Stimulated activated CD8-positive, alpha-beta memory T cell treated with anti-CD3 and anti-CD28 coated beads, Interleukin-7, amount 100 ng/mL, for 24 hours (primary cell): Measurements from ENCODE around the gene NKX2-3.

Experiments
- DNase-seq: peaks from one replicate; pipeline ENCODE4 v3.0.0-alpha.2; 2020; ENCODE audit warnings: low read depth

Gene NKX2-3

GRCh38 chr10:99526861-99527504 is 5.8 kb upstream of the NKX2-3 start:
- no peak for DNase-seq

- DNase-seq: no peak
These were observed 4.9 kb upstream of the NKX2-3 start for GRCh38 chr10:99527526-99528493.

- no peak for DNase-seq
These were observed 4.0 kb upstream of the NKX2-3 start for GRCh38 chr10:99528494-99529441.

GRCh38 chr10:99529591-99530107 is 3.1 kb upstream of the NKX2-3 start:
- DNase-seq: no peak

GRCh38 chr10:99530108-99531025 is 2.4 kb upstream of the NKX2-3 start:
- DNase-seq: no peak

- no peak for DNase-seq
These were observed 1.6 kb upstream of the NKX2-3 start for GRCh38 chr10:99531026-99531695.

- no peak for DNase-seq
These were observed 797 bp upstream of the NKX2-3 start for GRCh38 chr10:99531696-99532593.

GRCh38 chr10:99533496-99534449 is 1.0 kb downstream of the NKX2-3 start:
- no peak for DNase-seq

- no peak for DNase-seq
These were observed 1.8 kb downstream of the NKX2-3 start for GRCh38 chr10:99534450-99534938.

- no peak for DNase-seq
These were observed 2.4 kb downstream of the NKX2-3 start for GRCh38 chr10:99534939-99535763.

GRCh38 chr10:99535764-99536337 is 3.1 kb downstream of the NKX2-3 start:
- no peak for DNase-seq

GRCh38 chr10:99536338-99537085 is 3.8 kb downstream of the NKX2-3 start:
- DNase-seq: no peak

- DNase-seq: no peak
These were observed 4.6 kb downstream of the NKX2-3 start for GRCh38 chr10:99537086-99537988.

- DNase-seq: no peak
These were observed 5.5 kb downstream of the NKX2-3 start for GRCh38 chr10:99537989-99538917.
